GM15510 (cell line): ENCODE measurements around the gene SLC2A11.

Experiments used
- POLR2A ChIP-seq: IDR thresholded peaks from 3 replicates; pipeline ENCODE4 v1.6.1; 2011; ENCODE audit warnings: borderline replicate concordance; ENCODE audit not compliant: insufficient read length; ENCODE audit errors: extremely low read depth

The SLC2A11 gene

DNA sequence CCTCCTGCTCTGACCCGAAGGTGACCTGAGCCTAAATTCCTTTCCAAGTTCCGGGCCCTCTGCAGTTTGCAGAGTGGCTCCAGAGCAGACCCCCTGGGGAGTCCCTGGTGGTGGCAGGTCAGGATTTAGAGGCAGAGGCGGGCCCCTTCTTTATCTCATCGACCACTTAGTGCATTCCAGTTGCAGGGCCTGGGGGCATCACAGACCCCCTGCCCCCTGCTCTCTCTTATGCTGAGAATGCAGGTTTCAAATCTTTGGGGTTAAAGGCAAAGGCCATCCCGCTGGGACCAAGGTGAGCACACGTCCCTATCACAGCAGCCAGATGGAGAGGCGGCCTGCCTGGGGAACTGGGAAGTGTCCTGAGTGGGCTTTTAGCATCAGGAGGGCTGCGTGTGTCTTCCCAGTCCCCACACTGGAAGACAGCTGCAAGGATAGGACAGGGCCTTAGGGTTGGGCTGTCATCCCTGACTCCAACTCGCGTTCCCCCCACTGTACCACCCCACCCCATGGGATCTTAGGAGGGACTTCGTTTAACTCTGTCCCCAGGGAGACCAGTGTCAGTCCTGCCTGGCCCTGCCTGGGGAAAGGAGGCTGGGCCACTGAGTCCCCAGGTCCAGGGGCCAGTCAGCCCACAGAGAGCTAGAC, 30.2 kb upstream of the SLC2A11 start:
- no peak for TF ChIP-seq POLR2A

DNA sequence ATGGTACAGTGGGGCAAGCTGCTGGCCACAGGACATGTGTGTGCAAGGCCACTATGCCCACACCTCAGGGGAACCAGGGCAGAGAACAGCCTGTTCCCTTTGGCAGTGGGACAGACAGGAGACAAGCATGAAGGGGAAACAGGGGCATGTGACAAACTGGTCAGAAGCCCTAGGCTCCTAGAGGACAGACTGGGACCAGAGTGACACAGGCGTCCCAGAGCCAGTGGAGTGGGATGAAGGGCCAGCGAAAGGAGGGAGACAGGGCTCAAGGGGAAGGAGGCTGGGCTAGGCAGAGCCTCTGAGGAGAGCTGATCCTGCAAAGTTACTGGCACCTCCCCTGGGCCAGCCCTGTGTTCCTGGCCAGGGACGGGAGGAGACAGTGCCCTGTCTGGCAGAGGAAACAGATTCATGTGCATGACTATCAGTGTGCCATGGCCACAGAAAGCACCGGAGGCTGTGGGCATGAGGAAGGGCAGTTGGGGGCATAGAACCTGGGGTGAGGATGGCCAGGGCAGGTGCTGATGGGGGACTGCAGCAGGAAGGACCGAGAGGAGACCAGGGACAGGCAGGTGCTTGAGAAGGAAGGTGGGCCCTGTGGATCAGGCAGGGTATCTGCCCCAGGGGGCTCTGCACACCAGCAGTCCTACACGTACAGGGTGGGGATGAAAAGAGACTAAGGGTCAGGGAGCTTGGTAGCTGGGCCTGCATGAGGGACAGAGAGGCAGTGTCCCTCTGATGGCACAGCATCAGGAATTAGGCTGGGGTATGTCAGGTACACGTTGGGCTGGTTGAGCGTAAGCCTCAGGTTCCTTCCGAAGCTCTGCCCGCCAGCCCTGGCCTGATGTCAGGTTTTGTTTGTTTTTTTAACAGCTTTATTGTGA, 28.6 kb upstream of the SLC2A11 start:
- no peak for TF ChIP-seq POLR2A

- no peak for TF ChIP-seq POLR2A
Measured at GRCh38 chr22:23829845-23830372, 27.8 kb upstream of the SLC2A11 start.

- no peak for TF ChIP-seq POLR2A
Measured at GRCh38 chr22:23831261-23831660, 26.4 kb upstream of the SLC2A11 start.

- no peak for TF ChIP-seq POLR2A
Measured at GRCh38 chr22:23831781-23832180, 25.9 kb upstream of the SLC2A11 start.

GRCh38 chr22:23832226-23833016, 25.3 kb upstream of the SLC2A11 start:
- no peak for TF ChIP-seq POLR2A

- no peak for TF ChIP-seq POLR2A
Measured at GRCh38 chr22:23833017-23833751, 24.5 kb upstream of the SLC2A11 start.

GRCh38 chr22:23833911-23834317, 23.8 kb upstream of the SLC2A11 start:
- TF ChIP-seq POLR2A: no peak

GRCh38 chr22:23834406-23834792, 23.3 kb upstream of the SLC2A11 start:
- no peak for TF ChIP-seq POLR2A

- no peak for TF ChIP-seq POLR2A
Measured at GRCh38 chr22:23834793-23835483, 22.7 kb upstream of the SLC2A11 start.

- no peak for TF ChIP-seq POLR2A
Measured at GRCh38 chr22:23835484-23836144, 22.1 kb upstream of the SLC2A11 start.

- no peak for TF ChIP-seq POLR2A
Measured at GRCh38 chr22:23836281-23836680, 21.4 kb upstream of the SLC2A11 start.
